IPS DF 4.7 (cell line): ENCODE data around the gene MEIS2.

ENCODE experiments used
- DNase-seq: peaks from one replicate; pipeline ENCODE4 v3.0.0-alpha.2; 2013; ENCODE audit warnings: low spot score; ENCODE audit errors: extremely low read depth

The MEIS2 gene

DNA sequence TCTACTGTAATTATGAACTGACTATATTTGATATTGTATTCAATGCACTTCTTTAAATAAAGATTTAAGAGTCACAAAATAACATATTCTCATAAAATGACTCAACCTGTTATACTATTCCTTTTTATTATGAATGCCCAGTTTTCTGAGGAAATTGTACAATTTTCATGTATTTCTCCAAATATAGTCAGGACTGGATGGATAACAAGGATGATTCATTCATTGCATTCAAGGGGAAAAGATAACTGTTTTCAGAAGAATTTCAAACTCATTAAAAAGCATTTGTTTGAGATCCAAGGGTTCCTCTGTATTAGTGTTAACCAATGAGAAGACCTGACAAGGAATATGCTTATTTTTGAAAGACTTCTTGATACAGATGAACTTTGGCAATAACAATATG, 163.7 kb downstream of the MEIS2 start:
- DNase-seq, result no peak

DNA sequence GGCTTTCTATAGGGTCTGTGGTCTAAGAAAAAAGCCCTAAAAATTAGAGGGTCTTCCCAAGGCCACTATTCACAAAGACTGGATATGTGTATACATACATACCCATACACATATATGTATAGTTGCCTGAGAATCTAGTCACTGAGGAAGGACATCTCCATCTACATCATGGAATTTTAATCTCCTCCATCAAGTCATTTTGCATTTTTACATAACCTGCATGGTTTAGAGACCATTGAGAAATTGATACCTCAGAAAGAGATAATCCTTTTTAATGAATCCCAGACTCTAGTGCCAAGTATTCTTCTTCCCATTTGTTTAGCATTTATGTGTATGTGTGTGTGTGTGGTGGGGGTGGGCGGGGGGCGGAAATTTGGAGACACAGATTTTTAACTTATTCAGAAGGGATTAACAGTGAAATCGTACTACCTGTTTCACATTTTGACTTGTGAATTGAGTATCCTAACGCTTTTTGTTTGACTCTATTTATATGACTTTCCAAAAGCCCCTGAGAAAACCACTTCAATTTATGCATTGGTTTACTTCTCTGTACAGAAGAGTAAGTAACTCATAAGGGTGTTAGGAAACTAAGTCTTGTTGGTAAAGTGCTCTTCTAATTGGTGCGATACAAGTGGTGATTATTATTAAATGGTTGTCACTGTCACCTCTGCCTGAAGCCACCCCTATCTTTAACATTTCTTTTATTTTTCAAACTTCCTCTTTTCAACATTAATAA, 166.9 kb downstream of the MEIS2 start:
- DNase-seq, result no peak

- DNase-seq, result no peak
Measured at GRCh38 chr15:36932070-36932469, 168.3 kb downstream of the MEIS2 start.

GRCh38 chr15:36931434-36931833, 168.9 kb downstream of the MEIS2 start:
- no peak for DNase-seq

DNA sequence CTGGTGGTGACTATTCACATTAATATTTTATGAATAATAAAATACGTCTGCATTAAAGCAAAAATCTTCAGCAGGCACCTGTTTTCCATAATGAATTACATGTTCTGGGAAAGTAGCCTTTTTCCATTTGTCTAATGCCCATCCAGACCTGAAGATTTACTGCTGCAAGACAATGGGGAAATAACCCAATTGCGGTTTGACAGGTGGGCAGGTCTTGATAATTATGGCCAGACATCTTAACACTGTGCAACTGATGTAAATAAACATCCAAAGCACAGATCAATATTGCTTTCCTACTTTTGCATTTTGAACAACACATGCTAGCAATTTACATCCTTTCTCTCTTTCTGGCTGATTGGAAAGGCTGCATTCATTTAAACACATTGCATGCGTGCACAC, 173.9 kb downstream of the MEIS2 start:
- DNase-seq, result no peak

DNA sequence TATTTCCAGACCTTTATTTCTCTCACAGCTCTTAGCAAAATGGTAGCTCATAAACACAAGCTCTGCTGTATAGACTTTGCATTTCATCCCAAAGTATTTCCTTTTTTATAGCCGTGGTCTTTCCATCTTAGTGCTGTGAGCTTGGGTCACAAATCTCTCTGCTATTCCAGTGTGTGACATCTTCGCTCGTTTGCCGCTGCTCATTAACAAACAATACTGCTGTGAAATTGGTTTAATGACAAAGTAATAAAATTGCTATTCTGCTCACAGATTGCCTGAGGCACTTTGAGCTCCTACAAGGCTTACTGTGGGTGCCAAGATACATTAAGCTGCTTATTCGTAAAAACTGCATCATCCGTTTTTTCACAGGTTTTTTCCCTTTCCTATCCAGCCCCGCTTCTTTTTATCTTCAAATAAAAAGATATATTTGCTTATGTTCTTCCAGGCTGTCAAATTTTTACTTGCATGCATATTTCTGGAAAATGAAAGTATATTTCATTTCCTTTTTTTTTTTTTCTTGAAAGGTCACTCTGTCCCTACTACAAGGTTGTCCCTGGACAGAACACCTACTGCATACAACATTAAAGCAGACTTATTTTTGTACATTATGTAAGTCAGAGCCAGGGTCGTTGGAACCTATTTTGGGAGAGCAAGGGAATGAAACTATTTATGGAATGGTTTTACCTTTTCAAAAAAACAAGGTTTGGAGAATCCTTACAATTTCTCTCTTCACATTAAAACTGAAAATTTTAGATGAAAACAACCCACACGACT, 174.5 kb downstream of the MEIS2 start:
- no peak for DNase-seq

DNA sequence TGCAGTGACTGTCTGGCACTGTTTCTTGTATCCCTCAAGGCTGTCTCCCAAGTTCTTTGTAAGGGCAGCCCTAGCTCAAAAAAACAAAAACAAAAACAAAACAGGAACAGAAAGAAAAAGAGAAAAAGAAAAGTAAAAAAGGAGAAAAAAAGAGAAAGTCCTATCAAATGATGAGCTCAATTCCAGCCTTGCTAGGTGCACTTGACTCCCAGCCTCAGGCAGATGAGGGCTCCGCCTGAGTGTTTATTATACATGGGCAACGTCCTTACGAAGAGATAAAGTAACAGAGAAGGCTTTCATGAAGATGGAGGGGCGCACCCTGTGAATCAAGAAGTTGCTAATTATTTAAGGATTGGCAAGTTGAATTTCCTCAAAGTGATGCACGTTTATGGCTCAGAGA, 175.3 kb downstream of the MEIS2 start:
- no peak for DNase-seq

DNA sequence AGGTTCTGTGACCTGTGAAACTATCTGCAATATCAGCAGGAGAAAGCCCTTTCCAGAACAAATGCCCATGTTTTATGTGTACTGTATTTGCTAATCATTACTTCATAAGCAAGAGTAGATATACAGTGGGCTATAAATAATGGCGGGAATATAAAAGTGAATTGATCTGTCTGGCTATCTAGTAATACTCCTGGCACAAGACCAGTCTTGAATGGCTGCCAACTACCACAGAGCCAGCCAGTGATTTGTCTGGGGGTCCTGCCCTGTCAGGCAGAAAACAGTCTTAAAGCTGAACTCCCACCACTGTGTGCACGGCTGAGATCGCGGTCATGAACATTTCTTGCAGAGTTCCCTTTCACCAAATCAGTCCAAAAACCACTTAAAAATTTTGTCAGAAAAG, 176.3 kb downstream of the MEIS2 start:
- no peak for DNase-seq

DNA sequence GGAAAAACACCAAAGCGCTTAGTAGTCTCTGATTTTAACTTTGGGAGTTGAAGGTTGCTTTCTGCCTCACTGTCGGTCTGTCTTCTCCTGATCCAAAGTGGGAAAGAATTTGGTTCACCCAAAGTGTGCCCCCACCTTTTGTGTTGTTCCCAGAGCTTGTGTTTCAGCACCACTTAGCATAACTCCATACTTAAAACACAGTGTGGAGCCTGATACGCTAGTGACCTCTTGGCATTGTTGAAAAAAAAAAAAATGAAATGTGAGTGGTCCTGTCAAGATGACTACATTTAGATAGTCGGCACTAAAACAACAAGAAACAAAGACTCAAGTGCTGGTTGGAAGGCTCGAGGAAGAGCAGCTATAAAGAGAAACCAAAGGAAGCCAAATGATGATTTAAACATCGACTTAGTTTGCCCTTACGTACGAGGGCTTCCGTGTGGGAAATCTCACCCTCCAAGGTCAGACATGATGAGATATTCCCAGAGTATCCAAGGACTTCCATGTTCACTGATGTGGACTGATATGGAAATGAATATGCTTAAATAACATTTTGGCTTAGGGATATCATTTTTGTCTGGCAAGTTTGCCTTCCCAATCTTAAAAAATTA, 178.8 kb downstream of the MEIS2 start:
- DNase-seq, result no peak

DNA sequence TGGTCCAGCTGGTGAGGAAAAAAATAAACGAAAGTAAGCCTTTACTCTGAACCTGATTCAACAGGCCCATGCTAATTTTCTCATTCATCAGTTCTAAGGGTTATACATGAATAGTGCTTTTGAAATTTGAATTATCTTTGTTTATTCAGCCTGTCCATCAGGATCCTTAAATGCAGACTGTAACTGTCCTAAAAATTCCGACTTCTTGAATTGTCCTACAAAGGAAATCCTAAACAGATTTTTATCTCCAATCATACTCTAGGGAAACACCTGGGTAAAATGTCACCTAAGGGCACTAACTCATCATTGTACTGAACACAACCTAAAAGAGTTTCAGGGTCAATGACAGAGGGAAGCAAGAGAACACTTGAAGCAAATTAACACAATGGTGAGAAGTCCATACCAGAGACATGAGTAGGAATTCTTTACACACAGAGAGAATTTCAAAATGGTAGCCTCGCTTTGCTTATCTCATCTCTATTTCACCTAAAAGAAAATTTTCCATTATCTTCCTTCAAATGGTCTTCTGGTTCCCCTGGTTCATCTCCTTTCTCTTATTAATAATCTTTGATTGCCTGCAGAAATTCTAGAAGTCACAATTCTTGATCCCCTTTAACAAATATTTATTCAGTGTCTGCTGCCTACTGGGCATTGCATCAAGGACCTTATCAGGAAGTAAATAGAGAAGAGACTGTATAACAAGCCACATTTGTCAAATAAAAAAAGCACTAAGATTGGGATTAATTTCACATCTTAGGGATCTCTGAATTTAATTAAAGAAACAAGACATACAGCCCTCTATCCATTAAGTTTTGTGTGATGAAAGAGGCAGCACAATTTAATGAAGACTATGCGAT, 182.7 kb downstream of the MEIS2 start:
- DNase-seq, result no peak

GRCh38 chr15:36914960-36915808, 185.2 kb downstream of the MEIS2 start:
- DNase-seq, result no peak

DNA sequence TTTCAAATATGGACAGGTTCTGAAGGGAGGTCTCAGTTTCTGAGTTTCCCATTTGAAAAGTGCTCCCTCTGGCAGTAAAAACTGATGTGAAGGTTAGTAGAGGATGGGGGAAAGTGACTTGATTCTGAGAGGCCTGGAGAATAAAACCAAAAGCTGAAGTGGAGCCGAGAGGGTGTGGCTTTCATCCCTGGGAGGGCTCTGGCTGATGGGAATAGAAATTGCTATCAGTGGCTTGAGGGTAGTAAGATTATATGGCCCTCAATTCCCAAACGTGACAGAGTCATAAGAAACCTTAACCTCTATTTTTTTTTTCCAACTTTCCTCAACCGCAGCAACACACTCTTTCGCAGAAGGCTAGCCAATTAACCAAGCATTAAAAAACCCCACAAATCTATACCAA, 185.9 kb downstream of the MEIS2 start:
- DNase-seq, result no peak

GRCh38 chr15:36912311-36912712, 188.0 kb downstream of the MEIS2 start:
- DNase-seq, result no peak

DNA sequence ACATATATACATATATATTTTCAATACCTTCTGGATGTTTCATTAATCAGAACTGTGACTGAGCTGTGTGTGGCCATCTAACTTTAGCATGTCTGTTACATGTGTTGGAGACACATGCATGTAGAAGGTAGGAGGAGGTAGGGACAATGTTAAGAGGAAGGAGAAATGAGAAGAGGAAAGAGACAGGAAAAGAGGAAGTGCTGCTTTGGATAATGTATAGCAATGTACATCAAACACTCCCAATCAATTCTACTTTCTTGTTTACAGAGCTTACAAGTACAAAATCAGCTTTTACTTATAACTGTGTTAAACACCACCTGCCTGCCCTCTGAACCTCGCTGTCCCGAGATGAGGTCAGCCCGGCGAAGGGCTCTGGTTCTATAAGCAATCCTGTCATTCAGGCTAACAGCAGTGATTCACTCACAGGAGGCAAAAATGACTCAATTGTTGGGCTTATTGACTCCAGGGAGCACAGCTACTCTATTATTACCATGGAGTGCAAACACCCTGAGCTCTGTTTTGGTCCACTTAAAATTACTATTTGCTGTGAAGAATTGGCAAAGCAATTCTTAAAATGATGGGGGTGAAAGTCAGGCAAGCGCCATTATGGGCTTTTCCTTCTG, 188.9 kb downstream of the MEIS2 start:
- no peak for DNase-seq

DNA sequence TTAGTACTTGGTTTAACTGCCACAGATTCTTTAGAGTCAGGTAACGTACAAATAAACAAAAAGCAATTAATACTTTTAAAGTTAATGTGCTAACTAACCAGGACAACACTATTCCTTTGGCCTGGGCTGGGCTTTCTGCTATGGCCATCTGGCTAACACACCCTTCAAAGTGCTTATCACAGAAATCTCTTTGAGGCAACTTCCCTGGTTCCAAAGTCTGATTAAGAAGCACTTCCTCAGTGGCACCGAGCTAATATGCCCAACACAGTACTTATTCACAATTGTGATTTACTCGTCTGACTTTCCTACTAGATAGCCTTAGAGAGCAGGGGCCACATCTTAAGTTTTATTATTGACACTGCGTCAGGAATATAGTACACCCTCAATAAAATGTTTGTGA, 191.4 kb downstream of the MEIS2 start:
- DNase-seq, result no peak

DNA sequence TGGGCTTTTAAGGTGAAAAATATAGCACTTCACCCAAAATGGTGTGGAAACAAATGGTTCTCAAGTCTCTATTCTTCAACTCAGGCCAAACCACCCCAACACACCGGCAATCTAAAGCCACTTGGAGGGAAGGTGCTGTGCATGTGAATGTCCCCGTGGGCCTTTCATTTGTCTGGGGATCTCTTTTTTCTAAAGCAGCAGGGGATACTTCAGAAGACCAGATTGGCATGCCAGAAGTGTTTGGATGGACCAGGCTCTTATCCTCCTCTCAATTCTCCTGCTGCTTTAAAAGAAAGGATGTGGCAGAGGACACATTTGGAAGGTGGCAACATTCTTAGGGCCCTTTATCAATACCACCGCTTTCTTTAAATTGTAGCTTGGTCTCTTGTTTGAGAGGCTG, 193.1 kb downstream of the MEIS2 start:
- DNase-seq, result no peak

- no peak for DNase-seq
Measured at GRCh38 chr15:36905908-36906307, 194.4 kb downstream of the MEIS2 start.

DNA sequence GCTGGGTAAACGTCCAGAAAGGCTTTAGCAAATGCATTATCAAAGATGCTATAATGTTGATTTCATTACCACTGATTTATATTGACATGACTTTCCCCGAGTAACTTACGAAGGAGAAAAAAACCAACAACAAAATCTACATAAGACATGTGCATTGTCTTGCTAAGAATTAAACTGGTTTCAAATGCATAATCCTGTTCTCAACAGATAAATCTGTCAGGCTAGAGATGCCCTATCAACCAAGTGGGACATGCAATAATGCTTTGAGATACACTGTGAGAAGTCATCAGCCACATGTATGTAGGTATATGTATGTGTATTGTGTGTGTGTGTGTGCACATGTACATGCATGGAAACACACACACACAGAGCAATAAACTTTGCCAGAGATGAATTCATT, 195.6 kb downstream of the MEIS2 start:
- DNase-seq, result no peak

DNA sequence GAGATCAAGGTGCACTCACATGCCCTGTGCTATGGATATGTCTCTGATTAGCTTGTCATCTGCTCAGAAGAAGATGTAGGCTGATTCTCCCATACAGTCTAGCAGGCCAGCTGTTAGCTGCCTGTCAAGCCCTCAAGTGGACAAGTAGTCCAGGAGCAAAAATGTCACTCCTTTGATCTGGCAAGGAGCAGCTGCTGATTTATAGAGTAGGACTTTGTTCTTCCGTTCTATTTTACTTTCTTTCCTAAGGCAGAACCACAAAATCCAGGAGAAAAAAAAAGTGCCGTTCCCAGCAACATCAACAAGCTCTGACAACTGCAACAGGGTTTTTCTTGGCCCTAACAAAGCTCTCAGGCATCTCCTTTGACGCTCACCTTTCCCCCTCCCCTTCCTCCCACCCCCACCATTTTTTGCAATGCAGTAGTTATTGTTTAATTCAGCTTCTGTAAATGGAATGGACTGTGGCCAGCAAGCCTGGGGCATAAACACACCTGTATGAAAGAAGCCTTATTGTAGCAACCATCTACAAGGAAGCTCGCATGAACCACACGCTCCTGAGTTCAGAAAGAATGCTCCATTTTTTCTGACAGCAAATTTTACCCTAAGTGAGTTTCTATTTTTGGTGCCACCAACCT, 196.3 kb downstream of the MEIS2 start:
- no peak for DNase-seq

GRCh38 chr15:36903195-36903594, 197.2 kb downstream of the MEIS2 start:
- no peak for DNase-seq
